ENCODE measurements around the gene TDRD3.

The TDRD3 gene

DNA sequence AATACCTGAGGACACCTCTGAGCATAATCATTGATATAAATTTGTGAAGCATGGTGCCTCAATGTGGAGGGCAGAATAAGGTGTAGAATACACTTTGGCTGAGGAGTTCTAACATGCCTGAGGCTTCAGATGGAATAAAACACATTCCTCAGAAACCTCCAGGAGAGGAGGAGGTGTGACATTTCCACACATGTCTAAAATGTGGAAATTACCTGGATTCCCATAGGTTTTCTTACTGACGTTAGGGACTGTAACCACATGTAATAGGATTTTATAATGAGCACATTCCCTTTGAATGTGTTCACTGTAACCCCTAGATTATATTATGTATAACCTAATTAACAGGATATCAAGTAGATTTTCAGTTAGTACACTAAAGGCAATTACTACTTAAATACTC lies 226.1 kb downstream of the TDRD3 start:
- TF ChIP-seq EZH2phosphoT487 (IDR thresholded peaks at IDR 0.05; ENCODE audit: borderline replicate concordance, low read length): no peak
- TF ChIP-seq, protein P1, sequence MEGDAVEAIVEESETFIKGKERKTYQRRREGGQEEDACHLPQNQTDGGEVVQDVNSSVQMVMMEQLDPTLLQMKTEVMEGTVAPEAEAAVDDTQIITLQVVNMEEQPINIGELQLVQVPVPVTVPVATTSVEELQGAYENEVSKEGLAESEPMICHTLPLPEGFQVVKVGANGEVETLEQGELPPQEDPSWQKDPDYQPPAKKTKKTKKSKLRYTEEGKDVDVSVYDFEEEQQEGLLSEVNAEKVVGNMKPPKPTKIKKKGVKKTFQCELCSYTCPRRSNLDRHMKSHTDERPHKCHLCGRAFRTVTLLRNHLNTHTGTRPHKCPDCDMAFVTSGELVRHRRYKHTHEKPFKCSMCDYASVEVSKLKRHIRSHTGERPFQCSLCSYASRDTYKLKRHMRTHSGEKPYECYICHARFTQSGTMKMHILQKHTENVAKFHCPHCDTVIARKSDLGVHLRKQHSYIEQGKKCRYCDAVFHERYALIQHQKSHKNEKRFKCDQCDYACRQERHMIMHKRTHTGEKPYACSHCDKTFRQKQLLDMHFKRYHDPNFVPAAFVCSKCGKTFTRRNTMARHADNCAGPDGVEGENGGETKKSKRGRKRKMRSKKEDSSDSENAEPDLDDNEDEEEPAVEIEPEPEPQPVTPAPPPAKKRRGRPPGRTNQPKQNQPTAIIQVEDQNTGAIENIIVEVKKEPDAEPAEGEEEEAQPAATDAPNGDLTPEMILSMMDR (IDR thresholded peaks at IDR 0.05; ENCODE audit: low read depth, low read length, poor library complexity, severe bottlenecking): no peak
- H3K27me3 ChIP-seq (ENCODE audit: control insufficient read depth, low read length): no peaks in the 10 kb centered on the region
- no peak overlapping the region for H3K4me3 ChIP-seq (ENCODE audit: low read length)
- no peaks in the 10 kb centered on the region for H3K4me1 ChIP-seq (ENCODE audit: control insufficient read depth, low read length)
- no peak overlapping the region for H3K27ac ChIP-seq (ENCODE audit: low read depth, low read length)
- no peaks in the 10 kb centered on the region for H3F3A ChIP-seq (ENCODE audit: control insufficient read depth, insufficient read depth)
- no peaks in the 10 kb centered on the region for H3K9me3 ChIP-seq (ENCODE audit: control insufficient read depth, insufficient read depth, low read length)
- no peaks in the 10 kb centered on the region for H4K20me1 ChIP-seq (ENCODE audit: control insufficient read depth, insufficient read depth, low read depth, low read length)
- no peak overlapping the region for H3K4me2 ChIP-seq (ENCODE audit: low read length)
- no peaks in the 10 kb centered on the region for H3K36me3 ChIP-seq (ENCODE audit: control insufficient read depth, low read length)
- no peaks in the 10 kb centered on the region for H3K9me2 ChIP-seq (replicated peaks; ENCODE audit: control insufficient read depth, low read length)
- H3K79me2 ChIP-seq (ENCODE audit: control insufficient read depth, low read length): no peaks in the 10 kb centered on the region
